22Rv1 (cell line): ENCODE results near the gene KPRP.

ENCODE experiments used
- H3K27ac ChIP-seq: fragments of 450-650 bp; 2 replicates; pipeline ENCODE4 v1.5.1; 2017
- ZFX ChIP-seq: fragments of 450-650 bp; IDR thresholded peaks from 2 replicates; pipeline ENCODE4 v1.6.1; 2017; ENCODE audit warnings: antibody characterized with exemption, borderline replicate concordance
- TF ChIP-seq, protein P1 (sequence below): fragments of 450-650 bp; IDR thresholded peaks from 2 replicates; pipeline ENCODE4 v1.5.1; 2017; ENCODE audit warnings: mild to moderate bottlenecking

KPRP gene, protein sequence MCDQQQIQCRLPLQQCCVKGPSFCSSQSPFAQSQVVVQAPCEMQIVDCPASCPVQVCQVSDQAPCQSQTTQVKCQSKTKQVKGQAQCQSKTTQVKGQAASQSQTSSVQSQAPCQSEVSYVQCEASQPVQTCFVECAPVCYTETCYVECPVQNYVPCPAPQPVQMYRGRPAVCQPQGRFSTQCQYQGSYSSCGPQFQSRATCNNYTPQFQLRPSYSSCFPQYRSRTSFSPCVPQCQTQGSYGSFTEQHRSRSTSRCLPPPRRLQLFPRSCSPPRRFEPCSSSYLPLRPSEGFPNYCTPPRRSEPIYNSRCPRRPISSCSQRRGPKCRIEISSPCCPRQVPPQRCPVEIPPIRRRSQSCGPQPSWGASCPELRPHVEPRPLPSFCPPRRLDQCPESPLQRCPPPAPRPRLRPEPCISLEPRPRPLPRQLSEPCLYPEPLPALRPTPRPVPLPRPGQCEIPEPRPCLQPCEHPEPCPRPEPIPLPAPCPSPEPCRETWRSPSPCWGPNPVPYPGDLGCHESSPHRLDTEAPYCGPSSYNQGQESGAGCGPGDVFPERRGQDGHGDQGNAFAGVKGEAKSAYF

DNA sequence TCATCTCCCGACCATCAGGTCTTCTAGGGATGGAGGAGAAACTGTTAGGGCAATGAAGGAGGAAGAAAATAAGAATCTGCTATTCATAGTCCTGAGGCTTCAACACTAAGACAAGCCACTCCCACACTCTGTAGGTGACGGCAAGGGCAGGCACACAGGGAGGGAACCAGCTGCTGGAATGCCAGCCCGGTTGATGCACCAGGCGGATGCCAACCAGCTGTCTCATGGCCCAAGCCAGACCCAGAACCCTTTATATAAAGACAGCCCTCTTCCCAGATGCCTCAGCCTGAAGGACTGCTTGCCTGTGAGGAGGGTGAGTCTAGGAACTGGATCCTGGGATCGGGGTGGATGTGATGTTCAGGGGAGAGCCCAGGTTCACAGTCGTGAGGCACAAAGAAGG is at the start of gene KPRP:
KPRP (plus strand) TSS at position 279 of the 400 bp plus-strand sequence. CDS start 1,564 bp downstream, outside the sequence.
- TF ChIP-seq ZFX: no peak
- TF ChIP-seq, protein P1, sequence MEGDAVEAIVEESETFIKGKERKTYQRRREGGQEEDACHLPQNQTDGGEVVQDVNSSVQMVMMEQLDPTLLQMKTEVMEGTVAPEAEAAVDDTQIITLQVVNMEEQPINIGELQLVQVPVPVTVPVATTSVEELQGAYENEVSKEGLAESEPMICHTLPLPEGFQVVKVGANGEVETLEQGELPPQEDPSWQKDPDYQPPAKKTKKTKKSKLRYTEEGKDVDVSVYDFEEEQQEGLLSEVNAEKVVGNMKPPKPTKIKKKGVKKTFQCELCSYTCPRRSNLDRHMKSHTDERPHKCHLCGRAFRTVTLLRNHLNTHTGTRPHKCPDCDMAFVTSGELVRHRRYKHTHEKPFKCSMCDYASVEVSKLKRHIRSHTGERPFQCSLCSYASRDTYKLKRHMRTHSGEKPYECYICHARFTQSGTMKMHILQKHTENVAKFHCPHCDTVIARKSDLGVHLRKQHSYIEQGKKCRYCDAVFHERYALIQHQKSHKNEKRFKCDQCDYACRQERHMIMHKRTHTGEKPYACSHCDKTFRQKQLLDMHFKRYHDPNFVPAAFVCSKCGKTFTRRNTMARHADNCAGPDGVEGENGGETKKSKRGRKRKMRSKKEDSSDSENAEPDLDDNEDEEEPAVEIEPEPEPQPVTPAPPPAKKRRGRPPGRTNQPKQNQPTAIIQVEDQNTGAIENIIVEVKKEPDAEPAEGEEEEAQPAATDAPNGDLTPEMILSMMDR: no peak
- H3K27ac ChIP-seq: no peak within 1 kb of the TSS

DNA sequence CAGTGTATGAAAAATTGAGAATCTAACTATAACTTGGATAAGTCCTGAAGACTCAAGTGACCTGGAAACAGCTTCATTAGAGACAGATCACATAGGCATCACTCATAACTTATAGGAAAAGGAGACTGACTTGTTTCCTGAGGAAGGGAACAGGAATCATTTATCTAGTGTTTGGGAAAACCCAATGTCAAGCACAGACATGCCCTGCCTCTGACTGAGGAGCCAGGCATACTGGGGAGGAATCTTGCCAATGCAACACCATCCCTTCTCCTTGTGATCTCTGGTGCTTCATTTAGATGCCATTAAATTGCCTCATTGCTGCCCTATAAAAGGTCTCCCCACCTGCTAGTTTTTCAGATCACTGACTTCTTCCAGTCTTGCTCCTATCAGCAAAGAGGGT is 39.6 kb upstream of the KPRP start:
- no peak for TF ChIP-seq ZFX
- TF ChIP-seq, protein P1: no peak
- H3K27ac ChIP-seq: no peak overlapping the region

- H3K27ac ChIP-seq: no peak overlapping the region
- no peak for TF ChIP-seq ZFX
- TF ChIP-seq, protein P1: no peak
Observed at GRCh38 chr1:152725261-152725660, 32.6 kb upstream of the KPRP start.

DNA sequence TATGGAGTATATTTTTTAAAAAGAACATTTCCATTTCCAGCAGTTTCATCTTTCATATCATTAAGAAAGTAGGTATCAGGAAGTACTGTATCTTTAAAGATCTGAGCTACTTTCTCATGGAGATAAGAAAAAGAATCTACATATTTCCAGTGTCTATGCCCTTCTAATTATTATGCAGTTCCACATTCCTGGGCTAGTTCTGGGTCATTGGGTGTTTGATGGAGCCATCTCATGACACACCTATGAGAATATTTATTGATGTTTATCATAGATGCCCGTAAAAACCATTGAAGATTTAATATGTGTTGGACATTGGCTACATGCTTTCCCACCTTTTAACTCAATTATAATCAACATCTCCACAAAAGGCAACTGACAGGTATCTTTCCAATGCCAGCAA is 28.8 kb upstream of the KPRP start:
- no peak overlapping the region for H3K27ac ChIP-seq
- TF ChIP-seq, protein P1: no peak
- no peak for TF ChIP-seq ZFX

DNA sequence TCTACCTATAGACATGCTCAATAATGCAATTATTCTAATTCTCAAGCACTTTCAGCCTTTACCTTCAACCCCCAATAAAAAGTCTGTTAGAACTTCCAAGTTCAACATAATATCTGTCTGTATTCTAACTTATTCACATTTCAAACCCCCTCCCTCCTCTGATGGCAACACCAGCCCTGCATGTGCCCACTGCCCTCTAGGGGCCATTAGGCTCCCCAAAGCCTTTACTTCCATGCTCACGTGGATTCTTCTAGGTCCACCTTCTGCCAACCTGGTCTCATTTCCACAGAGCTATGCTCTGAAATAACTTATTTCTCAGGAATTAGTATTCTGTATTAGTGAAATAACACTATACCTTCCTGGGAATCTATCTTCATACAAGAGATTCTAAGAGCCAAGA is 22.2 kb upstream of the KPRP start:
- TF ChIP-seq ZFX: no peak
- TF ChIP-seq, protein P1: peak; percentile 32
- no peak overlapping the region for H3K27ac ChIP-seq

GRCh38 chr1:152737997-152738396 is 19.8 kb upstream of the KPRP start:
- TF ChIP-seq, protein P1: no peak
- TF ChIP-seq ZFX: no peak

DNA sequence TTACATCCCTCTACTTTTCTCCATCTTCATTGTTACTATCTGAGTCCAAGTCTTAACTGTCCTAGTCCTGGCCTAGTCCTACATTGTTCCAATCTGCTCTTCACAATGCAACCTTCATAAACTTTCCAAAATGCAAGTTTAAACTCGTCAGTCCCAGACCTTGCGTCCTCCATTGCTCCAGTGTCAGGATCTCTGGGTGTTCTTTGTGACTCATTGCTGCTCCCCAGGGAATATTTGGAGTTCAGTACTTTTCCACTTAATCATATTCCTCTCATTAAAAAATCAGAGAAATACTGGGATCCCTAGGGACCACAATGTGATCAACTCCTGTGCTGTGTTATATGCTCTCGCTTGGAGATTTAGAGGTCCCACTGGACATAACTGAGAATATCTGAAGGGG is 18.0 kb upstream of the KPRP start:
- no peak for TF ChIP-seq ZFX
- TF ChIP-seq, protein P1: no peak
- H3K27ac ChIP-seq: no peak overlapping the region

More at GRCh38 chr1:152737997-152738396, 19.8 kb upstream of the KPRP start:
- H3K27ac ChIP-seq: no peak overlapping the region
